GM18526 (cell line): ENCODE measurements around the gene MINDY1.

Source experiments
- POLR2A ChIP-seq: IDR thresholded peaks from 3 replicates; pipeline ENCODE4 v1.6.1; 2011; ENCODE audit not compliant: insufficient read length; ENCODE audit errors: extremely low read depth

The MINDY1 gene

DNA sequence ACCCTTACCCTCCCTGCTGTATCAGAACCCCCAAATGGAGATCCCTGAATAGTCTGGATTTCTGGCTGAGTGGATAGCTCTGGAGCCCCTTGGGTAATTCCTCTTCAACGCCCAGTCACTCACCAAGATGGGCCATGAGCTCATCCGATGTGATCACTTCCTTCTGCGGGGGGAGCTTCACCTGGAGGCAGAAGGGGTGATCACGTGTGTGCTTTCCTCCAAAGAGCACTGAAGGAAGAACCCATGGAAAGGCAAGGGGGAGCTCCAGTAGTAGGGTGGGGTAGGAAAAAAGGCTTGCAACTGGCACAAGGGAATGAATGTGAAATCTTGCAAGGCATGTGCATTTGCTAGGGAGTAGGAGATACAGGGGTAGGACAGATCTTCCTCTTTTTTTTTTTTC is 5.1 kb downstream of the MINDY1 start:
- TF ChIP-seq POLR2A, result no peak

DNA sequence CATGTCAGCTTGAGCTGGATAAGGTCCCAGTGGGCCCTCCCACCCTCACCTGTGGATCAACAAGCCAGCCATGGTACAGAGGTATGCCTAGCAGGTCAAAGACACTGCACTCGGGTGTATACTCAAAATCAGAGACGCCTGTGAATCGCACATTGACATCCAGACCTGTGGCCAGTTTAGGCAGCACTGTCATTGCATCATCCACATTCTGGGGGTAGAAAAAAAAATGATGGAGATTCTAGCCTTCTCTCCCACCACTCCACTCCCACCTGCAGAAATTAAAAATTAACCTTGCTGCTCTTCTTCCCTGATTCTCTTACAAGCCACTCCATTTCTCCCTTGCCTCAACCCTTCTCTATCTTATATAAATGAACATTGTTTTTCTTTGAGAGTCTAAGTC is 6.3 kb downstream of the MINDY1 start:
- TF ChIP-seq POLR2A, result no peak

DNA sequence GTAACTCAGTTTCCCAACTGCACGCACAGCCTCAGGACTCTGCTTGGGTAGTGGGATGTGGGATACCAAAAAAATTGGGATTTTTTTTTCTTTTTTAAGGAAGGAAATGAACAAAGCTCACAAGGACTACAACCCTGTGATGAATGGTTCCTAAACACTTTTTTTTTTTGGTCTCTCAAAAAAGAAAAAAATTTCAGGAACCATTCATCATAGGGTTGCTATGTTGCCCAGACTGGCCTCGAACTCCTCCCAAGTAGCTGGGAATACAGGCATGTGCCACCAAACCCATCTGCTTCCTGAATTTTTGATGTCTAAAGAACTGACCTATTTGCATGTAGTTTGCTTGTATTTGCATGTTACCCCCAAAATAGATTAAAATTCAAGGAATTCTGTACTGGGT is 6.8 kb downstream of the MINDY1 start:
- TF ChIP-seq POLR2A, result no peak

- no peak for TF ChIP-seq POLR2A
Observed at GRCh38 chr1:150999051-150999674, 7.5 kb downstream of the MINDY1 start.

- no peak for TF ChIP-seq POLR2A
Observed at GRCh38 chr1:150997949-150998348, 8.8 kb downstream of the MINDY1 start.

- no peak for TF ChIP-seq POLR2A
Observed at GRCh38 chr1:150997126-150997872, 9.4 kb downstream of the MINDY1 start.

DNA sequence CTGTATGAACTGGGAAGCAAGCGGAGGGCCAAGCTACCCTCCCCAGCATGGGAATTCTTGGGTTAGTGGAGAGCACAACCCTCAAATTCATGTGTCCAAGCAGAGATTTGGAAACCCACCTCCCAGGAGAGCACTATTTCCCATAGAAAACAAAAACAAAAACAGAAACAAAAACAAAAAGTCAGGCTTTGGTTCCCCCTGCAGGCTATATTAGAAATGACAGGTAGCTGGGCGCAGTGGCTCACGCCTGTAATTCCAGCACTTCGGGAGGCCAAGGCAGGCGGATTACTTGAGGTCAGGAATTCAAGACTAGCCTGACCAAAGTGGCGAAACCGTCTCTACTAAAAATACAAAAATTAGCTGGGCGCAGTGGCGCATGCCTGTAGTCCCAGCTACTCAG is 10.8 kb downstream of the MINDY1 start:
- TF ChIP-seq POLR2A, result no peak

GRCh38 chr1:150995460-150995859 is 11.2 kb downstream of the MINDY1 start:
- no peak for TF ChIP-seq POLR2A

GRCh38 chr1:150994248-150994647 is 12.5 kb downstream of the MINDY1 start:
- no peak for TF ChIP-seq POLR2A

DNA sequence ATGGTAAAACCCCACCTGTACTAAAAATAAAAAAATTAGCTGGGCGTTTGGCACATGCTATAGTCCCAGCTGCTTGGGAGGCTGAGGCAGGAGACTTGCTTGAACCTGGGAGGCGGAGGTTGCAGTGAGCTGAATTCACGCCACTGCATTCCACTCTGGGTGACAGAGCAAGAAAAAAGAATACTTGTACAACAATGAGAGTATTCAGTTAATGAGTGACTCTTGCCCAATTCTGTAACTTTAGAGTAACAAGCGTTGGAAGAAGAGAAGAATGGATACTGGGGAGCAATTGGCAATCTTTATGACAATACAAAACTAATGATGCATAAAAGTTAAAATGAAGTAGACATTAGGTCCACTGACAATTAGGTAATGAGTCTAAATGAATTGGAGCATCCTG is 14.1 kb downstream of the MINDY1 start:
- no peak for TF ChIP-seq POLR2A

- no peak for TF ChIP-seq POLR2A
Observed at GRCh38 chr1:150987924-150988323, 18.8 kb downstream of the MINDY1 start.

DNA sequence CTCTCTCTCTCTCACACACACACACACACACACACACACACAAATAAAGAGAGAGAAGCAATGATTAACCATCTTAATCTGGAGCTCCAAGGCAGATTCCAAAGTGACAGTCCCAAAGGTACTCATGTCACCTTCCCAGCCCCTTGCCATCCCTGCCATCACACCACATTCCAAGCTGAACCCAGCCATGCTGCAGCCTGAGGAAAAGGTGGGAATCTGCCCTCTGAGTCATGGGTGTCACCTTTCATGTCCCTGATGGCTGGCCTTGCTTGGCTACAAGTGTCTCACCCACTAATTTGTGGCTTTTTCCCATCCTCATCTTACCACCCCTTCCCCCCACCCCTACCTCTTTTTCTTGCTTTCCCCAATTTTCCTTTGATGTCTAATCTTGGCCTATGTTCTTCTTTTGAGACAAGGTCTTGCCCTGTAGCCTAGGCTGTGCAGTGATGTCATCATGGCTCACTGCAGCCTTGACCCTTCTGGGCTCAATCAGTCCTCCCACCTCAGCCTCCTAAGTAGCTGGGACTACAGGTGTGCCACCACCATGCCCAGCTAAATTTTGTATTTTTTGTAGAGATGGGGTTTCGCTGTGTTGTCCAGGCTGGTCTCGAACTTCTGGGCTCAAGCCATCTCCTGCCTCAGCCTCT is 21.4 kb downstream of the MINDY1 start:
- TF ChIP-seq POLR2A, result no peak

- no peak for TF ChIP-seq POLR2A
Observed at GRCh38 chr1:150981805-150982712, 24.6 kb downstream of the MINDY1 start, which contains the start of gene ANXA9. Gene ANXA9 (plus strand): TSS chr1:150982292. CDS start chr1:150983106, 814 bp downstream.

- no peak for TF ChIP-seq POLR2A
Observed at GRCh38 chr1:150981177-150981804, 25.4 kb downstream of the MINDY1 start.
